ENCODE data around the gene SIRT1.
"Not testable (repeated sequence)": the region's sequence is repeated elsewhere in the genome, so short reads cannot be mapped to it uniquely, and the experiment has no call there.

The SIRT1 gene

DNA sequence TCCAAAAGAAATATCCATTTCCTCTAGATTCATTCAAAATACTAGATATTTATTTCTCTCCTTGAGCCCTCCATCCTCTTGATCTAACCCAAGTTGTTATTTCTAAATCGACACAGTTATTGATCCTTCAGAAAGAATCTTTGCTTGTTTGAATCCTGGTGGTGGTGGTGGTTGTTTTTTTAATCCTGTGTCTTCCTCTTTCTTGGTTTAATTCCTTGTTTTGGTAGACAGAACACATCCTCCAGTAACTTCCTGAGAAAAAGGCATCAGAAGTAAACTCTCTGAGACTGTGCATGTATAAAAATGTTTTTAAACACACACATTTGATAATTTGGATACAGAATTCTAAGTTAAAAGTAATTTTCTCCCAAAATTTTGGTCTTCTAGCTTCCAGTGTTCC is 49.9 kb downstream of the SIRT1 start:
- H3K27ac ChIP-seq, result no peak overlapping the region
- TF ChIP-seq ZFX (IDR thresholded peaks at IDR 0.05), result no peak
- TF ChIP-seq, protein P1, sequence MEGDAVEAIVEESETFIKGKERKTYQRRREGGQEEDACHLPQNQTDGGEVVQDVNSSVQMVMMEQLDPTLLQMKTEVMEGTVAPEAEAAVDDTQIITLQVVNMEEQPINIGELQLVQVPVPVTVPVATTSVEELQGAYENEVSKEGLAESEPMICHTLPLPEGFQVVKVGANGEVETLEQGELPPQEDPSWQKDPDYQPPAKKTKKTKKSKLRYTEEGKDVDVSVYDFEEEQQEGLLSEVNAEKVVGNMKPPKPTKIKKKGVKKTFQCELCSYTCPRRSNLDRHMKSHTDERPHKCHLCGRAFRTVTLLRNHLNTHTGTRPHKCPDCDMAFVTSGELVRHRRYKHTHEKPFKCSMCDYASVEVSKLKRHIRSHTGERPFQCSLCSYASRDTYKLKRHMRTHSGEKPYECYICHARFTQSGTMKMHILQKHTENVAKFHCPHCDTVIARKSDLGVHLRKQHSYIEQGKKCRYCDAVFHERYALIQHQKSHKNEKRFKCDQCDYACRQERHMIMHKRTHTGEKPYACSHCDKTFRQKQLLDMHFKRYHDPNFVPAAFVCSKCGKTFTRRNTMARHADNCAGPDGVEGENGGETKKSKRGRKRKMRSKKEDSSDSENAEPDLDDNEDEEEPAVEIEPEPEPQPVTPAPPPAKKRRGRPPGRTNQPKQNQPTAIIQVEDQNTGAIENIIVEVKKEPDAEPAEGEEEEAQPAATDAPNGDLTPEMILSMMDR (conservative IDR thresholded peaks at IDR 0.05), result no peak

DNA sequence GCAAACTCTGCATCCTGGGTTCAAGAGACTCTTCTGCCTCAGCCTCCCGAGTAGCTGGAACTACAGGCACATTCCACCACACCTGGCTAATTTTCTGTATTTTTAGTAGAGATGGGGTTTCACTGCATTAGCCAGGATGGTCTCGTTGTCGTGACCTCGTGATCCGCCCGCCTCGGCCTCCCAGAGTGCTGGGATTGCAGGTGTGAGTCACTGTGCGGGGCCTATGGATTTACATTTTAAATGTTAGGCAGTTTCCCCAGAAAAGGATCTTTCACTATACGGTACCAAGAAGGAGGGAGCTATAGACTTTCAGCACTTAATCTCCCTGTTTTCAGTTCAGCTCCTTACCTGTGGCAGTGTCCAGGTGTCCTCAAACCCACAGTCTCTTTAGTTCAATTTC is 50.8 kb downstream of the SIRT1 start:
- TF ChIP-seq ZFX (IDR thresholded peaks at IDR 0.05), result no peak
- TF ChIP-seq, protein P1 (conservative IDR thresholded peaks at IDR 0.05), result no peak
- no peak overlapping the region for H3K27ac ChIP-seq

DNA sequence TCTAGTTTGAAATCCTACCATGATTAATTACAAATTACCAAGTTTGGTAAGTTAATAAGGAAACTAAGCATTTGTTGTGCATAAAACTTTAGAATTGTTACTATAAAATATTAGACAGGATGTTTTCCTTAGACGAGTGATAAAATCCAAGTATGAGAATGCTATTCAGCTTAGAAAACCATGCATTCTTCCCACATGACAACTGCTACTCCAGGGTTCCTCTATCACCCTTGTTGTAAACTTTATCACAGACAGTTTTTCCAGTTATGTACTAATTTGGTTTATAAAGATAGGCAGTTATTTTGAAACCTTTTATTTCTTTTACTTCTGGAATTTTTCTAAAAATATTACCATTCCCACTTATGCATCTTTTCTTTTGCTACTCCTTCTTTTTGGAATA is 52.0 kb downstream of the SIRT1 start:
- no peak overlapping the region for H3K27ac ChIP-seq
- no peak for TF ChIP-seq ZFX (IDR thresholded peaks at IDR 0.05)
- TF ChIP-seq, protein P1 (conservative IDR thresholded peaks at IDR 0.05), result no peak

DNA sequence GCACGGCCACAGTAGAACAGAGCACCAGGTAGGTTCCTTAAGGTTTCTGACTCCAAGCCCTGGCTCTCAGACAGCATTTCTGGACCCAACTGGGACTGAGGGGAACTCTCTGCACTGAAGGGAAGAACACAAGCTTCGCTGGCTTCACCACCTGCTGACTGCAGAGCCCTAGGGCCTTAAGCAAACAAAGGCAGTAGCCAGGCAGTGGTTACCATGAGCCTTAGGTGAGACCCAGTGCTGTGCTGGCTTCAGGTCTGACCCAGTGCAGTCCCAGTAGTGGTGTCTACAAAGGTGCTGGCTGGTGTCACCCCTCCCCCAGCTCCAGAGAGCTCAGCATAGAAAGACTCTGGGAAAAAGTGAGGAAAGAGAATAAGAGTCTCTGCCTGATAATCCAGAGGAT is 59.5 kb downstream of the SIRT1 start:
- no peak for TF ChIP-seq ZFX (IDR thresholded peaks at IDR 0.05)
- TF ChIP-seq, protein P1 (conservative IDR thresholded peaks at IDR 0.05), result no peak
- H3K27ac ChIP-seq, result no peak overlapping the region

DNA sequence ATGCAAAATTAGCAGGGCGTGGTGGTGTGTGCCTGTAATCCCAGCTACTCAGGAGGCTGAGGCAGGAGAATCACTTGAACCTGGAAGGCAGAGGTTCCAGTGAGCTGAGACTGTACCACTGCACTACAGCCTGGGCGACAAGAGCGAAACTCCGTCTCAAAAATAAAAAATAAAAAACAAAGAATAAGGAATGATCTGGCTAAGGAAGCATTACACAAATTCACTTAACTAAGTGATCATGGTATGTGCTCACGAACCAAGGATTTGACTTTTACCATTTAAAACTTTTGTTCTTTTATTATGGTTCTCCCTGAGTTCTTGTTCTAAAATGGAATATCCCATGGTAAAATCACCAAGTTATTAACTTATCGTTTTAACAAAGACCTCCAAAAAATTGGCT is 71.2 kb downstream of the SIRT1 start:
- H3K27ac ChIP-seq, result no peak overlapping the region
- TF ChIP-seq, protein P1 (conservative IDR thresholded peaks at IDR 0.05), result no peak
- no peak for TF ChIP-seq ZFX (IDR thresholded peaks at IDR 0.05)

DNA sequence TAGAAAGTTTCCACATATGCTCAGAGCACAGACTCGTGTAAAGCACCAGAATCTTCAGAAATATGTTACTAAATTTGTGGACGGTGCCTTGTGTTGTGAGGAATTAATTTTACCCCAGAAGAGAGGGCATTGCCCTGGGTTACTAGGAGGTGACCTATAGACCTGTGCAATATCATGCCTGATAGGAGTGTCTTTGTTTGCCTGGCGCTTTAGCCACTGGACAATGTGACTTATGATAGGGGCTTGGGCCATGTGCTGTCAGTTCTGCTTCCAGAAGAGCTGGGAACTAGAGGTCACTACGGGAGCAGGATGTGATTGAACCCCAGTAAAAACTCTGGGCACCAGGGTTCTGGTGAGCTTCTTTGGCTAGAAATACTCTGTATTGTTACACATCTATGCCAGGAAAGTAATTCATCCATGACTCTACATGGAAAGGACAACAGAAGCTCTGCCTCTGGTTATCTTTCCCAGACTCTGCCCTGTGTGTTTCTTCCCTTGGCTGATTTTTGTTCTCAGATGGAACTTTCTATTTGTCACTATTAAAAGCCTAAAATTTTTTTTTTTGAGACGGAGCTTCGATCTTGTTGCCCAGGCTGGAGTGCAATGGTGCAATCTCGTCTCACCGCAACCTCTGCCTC is 75.5 kb downstream of the SIRT1 start:
- TF ChIP-seq, protein P1 (conservative IDR thresholded peaks at IDR 0.05), result no peak
- TF ChIP-seq ZFX (IDR thresholded peaks at IDR 0.05), result no peak
- no peak overlapping the region for H3K27ac ChIP-seq

DNA sequence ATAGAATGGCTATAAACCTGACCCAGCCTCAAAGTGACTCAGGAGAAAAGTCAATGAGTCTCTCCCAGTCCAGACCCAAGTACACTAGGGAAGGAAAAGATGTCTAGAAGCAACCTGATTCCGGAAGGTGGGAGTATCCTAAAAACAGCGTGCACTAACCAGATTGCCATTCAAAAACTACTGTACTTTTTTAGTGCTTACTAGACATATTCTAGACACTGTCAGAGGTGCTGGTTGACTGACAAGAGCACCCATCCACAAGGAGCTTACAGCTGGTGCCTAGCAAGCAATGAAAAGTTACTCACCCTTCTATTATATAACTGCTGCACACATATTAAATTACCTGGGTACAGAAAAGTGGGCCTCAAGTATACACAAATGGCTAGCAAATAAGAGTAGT is 81.0 kb downstream of the SIRT1 start:
- H3K27ac ChIP-seq, result no peak overlapping the region
- TF ChIP-seq, protein P1 (conservative IDR thresholded peaks at IDR 0.05), result no peak
- no peak for TF ChIP-seq ZFX (IDR thresholded peaks at IDR 0.05)

DNA sequence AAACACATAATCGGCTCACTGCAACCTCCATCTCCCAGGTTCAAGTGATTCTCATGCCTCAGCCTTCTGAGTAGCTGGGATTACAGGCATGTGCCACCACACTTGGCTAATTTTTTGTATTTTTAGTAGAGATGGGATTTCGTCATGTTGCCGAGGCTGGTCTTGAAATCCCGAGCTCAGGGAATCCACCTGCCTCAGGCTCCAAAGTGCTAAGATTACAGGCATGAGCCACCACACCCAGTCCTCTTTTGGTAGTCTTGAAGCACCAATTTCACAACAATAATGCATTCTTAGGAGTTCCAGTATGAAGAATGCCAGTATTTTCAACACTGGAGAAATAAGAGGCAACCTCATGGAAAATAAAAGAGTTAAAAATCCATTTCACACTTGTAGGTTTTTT is 81.6 kb downstream of the SIRT1 start:
- H3K27ac ChIP-seq, result not testable (repeated sequence)
